ENCODE measurements around the gene C22orf42.
"Not testable (repeated sequence)": the region's sequence is repeated elsewhere in the genome, so short reads cannot be mapped to it uniquely, and the experiment has no call there.

C22orf42 gene

DNA sequence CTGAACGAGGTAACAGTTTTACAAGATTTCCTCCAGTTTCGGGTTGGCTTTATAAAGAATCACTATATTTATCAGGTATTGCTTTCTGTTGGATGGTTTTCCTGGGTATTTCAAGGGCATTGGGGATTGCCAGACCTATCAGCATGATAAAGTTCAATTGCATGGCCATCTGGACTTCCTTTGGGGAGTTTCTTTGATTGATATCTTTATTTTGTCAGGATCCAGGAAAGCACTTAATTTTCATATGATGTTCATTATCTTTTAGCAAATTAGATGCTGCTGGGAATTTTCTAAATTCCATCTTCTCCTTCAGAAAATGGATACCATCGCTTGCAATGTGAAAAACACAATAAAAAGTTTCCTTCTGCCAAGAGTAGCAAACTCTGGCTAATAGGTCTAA is 24.5 kb upstream of the C22orf42 start:
- no peak for DNase-seq

DNA sequence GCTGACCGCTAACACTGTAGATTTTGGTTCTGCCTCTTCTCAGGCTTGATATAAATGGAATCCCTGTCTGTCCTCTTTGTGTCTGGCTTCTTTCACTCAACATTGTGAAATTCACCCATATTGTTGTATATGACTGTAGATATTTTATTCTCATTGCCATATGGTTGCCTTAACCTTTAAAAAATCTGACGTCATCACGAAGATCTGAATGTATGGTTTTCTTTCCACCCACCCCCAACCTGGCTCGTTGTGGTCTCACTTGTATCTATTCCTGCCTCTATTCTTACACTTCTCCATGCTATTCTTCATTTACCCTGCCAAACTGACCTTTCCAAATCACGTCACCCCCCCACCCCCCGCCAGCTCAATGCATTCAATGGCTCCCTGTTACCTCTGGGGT is 21.9 kb upstream of the C22orf42 start:
- no peak for DNase-seq

DNA sequence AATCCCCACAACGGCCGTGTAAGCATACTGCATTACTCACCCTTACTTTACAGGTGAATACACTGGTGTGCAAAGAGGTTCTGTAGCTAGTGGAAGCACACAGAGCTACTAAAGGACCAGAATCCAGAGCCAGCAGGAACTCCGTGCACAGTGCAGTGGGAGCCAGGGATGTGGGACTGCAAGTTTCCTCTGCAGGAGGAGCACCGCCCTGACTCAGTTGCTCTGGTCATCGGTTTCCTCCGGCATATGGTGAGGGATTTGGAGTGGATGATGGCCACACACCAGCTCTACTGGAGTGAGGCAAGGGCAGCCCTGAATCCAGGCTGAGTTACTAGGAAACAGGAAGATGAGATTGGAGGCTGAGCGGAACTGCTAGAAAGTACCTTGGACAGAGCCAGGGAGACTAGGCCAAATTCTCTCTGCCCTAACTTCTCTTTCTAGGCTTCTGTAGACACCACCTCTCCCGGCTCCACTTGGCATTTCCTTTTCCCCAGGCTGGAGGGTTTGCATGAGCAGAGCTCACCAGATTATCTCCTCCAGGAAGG is 18.2 kb upstream of the C22orf42 start:
- no peak for DNase-seq

DNA sequence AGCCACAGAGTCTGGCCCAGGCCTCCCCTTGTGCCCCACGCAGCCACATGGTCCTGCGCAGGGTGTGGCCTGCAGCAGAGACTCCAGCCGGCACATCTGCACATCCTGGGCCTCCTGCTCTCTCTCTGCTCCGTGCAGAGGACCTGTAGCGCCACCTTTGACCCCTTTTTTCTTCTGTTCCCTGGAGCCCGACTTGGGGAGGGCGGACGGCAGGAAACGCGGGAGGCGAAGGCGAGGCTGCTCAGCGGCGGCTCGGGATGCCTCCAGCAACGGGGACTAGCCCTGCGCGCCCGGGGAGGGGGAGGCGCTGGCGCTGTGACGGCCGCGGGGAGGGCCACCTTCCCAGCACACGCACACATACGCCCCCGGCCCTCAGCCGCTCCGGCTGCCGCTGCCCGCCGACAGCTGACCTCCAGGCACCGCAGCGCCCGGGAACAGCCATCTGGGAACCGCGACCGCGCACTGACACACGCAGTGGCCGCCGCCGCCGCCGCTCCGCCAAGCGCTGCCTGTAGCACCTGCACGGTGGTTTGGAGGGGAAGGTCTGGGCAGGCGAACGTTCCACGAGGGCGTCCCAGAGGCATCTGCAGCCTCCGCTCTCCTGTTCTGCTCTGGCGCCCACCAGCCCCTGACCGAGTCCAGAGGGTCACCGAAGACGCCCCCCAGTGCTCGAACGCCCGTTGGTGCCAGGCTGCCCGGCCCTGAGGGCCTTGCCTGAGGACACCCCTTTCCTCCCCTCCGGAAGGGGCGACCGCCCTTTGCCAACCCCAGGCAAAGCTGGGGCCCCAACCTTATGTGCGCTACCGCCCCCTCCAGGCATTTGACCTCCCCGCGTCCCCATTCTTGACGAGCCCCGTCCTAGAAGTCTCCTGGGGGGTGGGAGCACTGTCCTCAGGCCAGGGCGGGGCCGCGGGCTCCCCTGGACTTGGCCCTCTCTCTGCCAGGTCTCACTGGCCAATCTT is 16.9 kb upstream of the C22orf42 start:
- DNase-seq: no peak

DNA sequence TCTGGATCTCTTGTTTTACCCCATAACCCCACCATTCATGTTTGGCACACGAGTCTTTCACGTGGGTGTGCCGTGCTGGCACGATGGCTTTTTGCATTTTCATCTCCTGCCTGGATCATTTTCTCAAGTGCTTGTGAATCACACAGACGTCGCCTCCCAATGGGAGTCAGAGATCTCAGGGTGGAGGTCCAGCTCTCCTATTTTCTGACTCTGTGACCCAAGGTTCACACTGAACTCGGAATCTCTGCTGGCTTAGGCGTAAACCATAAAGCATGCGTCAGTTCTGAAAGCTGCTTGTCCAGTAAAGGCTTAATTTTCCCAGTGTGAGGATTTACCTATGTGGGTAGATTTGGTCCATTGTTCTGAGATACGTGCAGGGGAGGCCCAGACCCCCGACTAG is 16.0 kb upstream of the C22orf42 start:
- DNase-seq: no peak

DNA sequence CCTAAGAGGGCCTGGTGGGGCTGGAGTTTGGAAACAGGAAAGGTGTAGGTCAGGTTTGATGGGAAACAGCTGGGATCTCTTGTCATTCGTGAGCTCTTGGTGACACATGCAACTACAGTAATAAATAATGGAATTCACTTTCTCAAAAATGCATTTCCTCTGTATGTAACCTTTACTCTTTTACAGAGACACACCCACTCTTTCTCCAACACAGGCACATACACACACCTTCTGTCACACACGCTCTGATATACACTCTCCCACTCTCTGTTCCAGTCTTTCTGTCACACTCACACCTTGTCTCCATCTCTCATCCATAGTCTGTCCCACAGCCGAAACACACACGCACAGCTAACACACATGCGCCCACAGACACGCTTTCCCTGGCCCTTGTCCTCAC is 6.6 kb upstream of the C22orf42 start:
- no peak for DNase-seq

DNA sequence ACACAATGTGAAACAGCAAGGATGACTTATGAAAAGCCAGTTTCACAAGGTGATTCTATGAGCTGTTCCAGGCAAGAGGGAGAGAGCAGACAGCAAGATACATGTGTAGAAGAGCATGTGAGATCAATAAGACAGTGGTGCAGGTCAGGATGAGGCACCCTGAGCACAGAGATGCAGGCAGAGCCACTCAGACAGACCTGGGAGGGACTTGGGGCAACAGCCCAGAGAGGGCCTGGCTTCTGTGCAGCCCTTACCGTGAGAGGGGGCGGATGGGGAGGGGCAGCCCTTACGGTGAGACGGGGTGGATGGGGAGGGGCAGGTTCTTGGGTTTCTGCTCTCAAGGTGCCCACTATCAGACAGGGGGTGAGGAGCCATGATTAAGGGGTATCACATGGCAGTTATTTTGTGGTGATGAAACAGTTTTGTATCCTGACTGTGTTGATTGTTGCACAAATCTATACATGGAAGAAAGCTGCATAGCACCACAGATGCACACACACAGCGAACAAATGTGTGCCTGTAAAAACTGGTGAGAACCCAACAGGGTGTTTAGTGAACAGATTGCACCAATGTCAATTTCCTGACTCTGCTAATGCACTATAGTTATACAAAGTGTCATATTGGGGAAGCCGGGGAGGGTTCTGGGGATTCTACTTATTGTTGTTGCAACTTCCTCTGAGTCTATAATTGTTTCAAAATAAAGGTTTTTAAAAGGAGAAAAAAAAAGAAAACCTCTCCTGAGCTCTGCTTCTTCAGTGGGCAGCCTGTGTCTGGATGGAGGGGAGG is 5.2 kb upstream of the C22orf42 start:
- peak; percentile 85 for DNase-seq

DNA sequence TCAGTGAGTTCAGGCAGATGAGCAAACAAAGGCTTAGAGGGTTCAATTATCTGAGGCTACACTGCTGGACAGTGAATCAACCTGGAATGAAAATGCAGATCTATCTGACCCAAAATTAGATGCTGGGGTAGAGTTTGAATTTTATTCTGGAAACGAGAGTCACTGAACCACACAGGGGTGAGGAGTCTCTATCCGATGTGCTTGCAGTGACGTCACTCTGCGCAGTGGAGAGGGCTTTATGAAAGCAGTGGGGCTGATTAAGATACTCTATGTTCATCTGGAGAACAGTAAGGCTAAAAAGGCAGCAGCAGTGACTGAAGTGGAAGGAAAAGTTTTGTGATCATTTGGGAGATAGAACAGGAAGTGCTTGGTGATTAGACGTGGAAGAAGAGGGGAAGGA is 1.3 kb upstream of the C22orf42 start:
- DNase-seq: not testable (repeated sequence)

DNA sequence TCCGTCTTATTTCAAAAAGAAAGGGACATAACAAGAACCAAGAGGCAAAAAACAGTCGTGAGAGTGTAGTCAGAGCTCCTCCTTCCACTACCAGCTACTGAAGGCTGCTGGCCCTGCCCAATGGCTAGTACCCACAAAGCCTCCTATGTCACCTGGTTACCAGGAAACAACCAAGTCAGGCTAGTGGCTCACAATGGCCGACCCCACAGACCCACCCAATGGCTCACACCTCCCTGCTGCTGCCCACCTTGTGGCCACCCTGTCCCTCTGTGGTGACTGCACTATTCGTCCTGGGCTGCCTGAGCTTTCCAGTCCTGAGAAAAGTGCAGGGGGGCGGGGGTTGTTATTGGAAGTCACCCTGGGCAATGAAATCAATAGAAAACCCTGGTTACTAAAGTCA is 1.5 kb downstream of the C22orf42 start:
- not testable (repeated sequence) for DNase-seq

DNA sequence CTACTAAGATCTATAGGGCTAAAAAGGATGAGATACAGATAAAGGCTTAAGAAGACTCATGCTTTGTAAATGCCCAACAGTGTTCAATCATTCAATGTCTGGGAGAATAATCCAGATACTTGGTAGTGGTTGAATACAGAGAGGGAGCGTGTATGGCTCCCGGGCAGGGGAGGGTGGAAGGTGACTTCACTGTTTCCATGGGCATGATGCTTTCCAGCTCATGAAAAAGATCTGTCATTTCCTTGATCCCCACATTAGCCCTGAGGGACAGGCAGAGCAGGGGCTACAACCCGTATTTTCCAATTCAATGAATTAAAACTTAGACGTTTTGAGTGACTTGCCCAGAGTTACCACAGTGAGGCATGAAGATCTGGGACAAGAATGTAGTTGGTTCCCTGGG is 4.4 kb downstream of the C22orf42 start:
- DNase-seq: not testable (repeated sequence)

DNA sequence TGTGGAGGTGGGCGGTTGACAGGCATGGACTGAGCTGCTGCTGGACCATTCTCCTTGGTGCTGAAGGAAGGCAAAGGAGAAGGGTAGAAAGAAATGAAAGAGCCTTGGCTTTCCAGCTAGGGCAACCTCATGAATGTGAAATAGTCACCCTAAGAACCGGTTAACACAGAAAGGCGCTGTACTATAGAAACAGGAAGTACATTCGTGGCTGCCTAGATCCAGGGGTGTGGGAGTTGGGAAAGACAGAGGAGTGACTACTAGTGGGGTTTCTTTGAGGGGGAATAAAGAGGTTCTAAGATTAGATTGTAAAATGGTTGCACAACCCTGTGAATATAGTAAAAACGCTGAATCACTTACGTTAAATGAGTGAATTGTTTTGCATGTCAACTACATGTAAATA is 7.5 kb downstream of the C22orf42 start:
- peak; percentile 53 for DNase-seq

DNA sequence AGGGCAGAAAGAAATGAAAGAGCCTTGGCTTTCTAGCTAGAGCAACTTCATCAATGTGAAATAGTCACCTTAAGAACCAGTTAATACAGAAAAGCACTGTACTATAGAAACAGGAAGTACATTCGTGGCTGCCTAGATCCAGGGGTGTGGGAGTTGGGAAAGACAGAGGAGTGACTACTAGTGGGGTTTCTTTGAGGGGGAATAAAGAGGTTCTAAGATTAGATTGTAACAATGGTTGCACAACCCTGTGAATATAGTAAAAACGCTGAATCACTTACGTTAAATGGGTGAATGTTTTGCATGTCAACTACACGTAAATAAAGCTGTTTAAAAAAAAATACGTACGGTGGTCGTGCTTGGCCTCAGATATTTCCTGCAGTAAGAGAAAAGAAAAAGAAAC is 8.5 kb downstream of the C22orf42 start:
- DNase-seq: peak; percentile 51

DNA sequence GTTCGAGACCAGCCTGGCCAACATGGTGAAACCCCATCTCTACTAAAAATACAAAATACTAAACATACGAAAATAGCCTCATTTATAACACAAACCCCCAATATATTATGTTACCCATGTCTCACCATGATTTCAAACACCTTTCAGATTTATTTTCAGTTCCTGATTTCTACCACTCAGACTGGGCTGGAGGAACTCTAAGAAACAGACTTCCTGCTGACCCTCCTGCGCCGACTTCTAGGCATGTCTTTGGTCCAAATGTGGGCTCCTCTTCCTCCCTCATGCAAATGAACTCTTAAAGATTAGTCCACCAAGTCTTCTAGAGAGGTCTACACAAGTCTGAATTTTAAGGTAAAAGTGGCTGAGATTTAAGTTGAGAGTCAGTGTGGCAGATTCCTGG is 10.7 kb downstream of the C22orf42 start:
- DNase-seq: peak; percentile 23

DNA sequence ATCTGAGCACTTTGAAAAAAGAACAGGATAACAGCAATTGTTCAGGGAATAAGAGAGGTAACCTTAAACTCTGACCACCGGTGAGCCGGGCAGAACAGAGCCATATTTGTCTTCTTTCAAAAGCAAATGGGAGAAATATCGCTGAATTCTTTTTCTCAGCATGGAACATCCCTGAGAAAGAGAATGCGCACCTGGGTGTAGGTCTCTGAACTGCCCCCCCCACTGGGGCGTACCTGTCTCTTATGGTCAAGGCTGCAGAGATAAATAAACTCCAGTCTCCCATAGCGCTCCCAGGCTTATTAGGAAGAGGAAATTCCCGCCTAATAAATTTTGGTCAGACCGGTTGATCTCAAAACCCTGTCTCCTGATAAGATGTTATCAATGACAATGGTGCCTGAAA is 12.0 kb downstream of the C22orf42 start:
- DNase-seq: not testable (repeated sequence)

DNA sequence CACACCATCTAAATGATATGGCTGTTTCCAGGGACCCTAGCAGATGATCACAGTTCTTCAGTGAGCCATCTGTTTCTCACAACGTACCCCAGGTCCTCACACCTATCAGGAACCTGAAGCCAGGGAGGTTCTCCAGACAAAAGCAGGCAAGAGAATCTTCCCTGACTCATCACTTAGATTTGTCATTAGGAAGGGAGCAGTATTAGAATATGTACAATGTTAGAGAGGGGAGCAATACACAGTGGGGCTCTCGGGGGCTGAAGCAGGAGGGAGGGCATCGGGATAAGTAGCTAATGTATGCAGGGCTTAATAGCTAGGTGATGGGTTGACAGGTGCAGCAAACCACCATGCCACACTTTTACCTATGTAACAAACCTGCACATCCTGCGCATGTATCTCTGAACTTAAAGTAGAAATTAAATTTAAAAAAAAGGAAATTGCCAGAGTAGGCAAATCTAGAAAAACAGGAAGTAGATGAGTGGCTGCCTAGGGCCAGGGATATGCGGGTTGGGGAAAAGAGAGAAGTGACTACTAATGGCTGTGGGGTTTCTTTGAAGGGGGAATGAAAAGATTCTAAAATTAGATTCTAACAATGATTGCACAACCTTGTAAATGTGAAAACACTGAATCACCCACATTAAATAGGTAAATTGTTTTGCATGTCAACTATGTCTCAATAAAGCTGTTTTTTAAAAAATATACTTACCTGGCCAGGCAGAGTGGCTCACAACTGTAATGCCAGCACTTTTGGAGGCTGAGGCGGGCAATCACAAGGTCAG is 14.4 kb downstream of the C22orf42 start:
- peak; percentile 91 for DNase-seq

DNA sequence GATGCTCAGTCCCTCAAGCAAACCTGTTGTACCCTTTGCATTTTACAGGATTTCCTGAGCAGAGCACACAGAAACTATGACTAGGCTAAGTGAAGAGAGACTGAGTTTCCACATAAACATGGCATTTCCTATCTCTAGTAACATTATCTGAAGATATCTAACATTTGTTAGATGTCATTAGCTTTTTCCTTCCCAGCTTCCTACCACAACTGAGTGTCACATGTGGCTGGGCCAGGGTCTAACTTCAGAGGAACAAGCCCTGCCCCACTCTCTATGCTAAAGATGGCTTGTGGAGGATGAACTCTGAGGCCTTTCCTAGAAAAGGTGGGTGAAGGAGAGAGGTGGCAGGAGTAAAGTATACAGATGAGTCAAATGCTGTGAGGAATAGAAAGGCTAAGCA is 16.5 kb downstream of the C22orf42 start:
- no peak for DNase-seq

DNA sequence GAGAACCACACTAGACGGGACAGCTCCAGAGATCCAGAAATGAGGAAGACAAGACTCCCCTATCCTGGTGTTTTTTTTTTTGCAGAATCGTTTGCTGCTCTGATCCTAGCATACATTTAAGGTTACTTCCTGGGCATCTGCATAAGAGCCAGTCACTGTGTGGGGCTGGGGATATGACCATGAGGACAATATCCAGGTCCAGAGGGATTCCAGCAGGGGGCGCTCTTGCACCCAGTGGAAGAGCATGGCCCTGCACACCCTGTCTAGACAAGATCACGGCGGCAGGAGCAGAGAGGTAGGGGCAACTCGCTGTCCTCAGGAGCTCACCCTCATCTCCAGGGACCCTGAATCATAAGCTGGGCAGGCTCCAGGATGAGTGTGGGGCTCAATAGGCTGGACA is 18.4 kb downstream of the C22orf42 start:
- DNase-seq: not testable (repeated sequence)

DNA sequence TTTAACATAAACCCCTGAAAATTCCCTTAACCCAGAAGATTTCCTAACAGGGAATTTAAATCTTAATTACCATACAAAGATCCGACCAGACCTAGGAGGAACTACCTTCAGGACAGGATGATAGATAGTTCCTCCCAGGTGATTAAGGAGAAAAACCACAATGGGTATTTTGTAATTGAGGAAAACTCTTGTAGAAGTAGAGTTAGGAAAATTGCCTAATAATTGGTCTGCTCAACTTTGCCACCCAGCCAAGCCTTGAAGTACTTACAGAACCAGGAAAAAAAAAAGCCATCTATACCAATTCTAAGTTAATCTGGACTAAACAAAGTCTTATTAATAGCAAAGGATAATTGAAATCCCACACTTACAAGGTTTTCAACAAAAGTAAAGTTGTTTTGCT is 20.5 kb downstream of the C22orf42 start:
- DNase-seq: peak; percentile 56

DNA sequence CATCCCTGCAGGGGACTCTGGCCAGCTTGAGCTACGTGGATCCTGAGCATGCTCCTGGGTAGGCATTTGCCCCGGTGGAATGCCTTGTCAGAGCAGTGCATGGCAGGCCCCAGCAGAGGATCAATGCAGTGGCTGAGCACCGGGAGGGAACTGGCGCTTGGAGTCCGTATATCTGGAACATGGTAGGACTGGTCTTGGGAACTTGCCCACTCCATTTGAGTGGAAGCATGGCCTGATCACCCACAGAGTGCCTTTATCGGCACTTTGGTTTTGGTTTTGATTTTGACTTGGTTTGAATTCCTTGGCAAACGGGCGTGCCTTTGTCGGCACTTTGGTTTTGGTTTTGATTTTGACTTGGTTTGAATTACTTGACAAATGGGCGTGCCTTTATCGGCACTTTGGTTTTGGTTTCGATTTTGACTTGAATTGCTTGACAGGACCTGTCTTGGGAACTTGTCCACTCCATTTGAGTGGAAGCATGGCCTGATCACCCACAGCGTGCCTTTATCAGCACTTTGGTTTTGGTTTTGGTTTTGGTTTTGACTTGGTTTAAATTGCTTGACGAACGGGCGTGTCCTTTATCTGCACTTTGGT is 21.3 kb downstream of the C22orf42 start:
- DNase-seq: peak; percentile 99

DNA sequence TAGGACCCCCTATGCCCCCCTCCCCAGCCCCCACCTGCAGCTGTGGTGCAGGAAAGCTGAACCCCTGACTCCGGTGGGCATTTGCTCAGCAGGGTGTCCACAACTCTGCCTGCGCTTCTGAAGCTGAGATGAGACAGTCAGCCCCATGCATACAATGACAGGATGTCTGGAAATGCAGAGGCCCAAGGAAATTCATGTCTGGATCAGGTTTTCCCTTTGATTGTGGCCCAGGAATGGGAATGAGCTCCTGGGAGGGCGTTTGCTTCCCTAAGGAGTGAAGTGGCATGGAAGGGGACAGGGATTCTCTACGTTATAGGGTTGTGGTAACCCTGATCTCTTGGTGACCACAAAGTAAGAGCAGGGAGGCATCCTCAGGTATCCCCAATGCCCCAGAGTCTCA is 22.2 kb downstream of the C22orf42 start:
- not testable (repeated sequence) for DNase-seq

DNA sequence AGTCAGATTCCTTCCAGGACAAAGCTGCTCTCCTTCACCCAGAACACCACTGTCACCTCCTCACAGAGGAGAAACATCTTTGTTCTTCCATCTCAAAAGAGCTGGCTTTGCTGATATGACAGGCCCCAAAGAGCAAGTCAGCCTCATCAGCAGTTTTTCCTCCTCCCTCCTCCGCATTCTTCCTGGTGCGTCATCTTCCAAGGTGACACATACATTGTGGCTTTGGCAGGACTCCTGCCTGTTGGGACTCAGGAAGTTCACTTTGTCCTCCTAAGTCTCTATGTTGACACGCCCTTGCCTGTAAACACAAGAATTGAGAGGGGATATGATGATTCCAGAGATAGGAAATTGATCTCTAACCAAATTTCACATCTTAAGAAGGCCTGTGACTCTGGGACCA is 23.1 kb downstream of the C22orf42 start:
- DNase-seq: peak; percentile 48

DNA sequence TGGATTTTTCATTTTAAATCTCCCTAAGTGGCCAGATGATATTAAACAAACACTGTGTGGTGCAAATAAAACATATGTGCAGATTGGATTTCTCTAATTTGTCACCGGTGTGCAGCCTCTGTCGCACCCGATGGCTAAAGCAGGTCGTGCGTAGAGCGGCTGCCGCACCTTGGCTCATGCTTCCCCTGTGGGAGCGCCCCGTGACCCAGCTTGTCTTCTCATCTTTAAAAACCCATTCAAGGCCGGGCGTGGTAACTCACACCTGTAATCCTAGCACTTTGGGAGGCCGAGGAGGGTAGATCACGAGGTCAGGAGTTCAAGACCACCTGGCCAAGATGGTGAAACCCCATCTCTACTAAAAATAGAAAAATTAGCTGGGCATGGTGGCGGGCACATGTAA is 24.3 kb downstream of the C22orf42 start:
- not testable (repeated sequence) for DNase-seq

All from inflammatory macrophage treated with lipopolysaccharide for 4 hours (primary cell).